ENCODE results near the gene CLEC4F. TPM values are rescaled to one million over a fixed set of nuclear protein-coding genes. Genes with fewer than 3 reads are reported as not detected.
A peak's percentile ranks its signal among the peaks of the same experiment; 100 is the strongest.

Gene CLEC4F
- total and polyA plus RNA-seq, 2 of the 13 experiments (the other 11 are each of a cell fraction or from before 2014, with no cell fraction given), result 0.12 to 0.13 TPM

- Histone ChIP-seq H3K4me3 (replicated peaks in 1 of 3; ENCODE audit: insufficient read depth in 1 of 3, low read depth in 2 of 3, low read length in 3 of 3) (no peak overlapping the region), H3K79me2 (ENCODE audit: insufficient read depth, low read length) (no peaks in the 10 kb centered on the region), H3K9me3 (ENCODE audit: low read length) (peaks cover 13% of the 10 kb centered on the region), H3K27ac (ENCODE audit: extremely low read length, insufficient read depth, low read length) (no peak overlapping the region), H3K9ac (ENCODE audit: insufficient read depth, low read depth, low read length) (no peak overlapping the region), H3K4me2 (ENCODE audit: low read depth, low read length) (0 out of 2 replicates have a peak overlapping the region, but pooled peaks have one; percentile 18), H3K27me3 (ENCODE audit: control insufficient read depth in 1 of 2, insufficient read depth in 2 of 2, low read length in 2 of 2) (peaks cover 0 to 1% of the 10 kb centered on the region in 2 experiments; a peak in 1 of 5 replicates), H4K20me1 (ENCODE audit: insufficient read depth, low read length) (no peaks in the 10 kb centered on the region), H3K36me3 (replicated peaks in 1 of 2; ENCODE audit: control insufficient read depth in 1 of 2, insufficient read depth in 2 of 2, low read length in 2 of 2) (no peaks in the 10 kb centered on the region), H3K4me1 (ENCODE audit: insufficient read depth, low read length) (peaks cover 54% of the 10 kb centered on the region), H2AFZ (ENCODE audit: low read length) (no peak overlapping the region)
- FAIRE-seq (no peak), ATAC-seq (no peak), DNase-seq (ENCODE audit: low spot score) (no peak)
- WGBS (ENCODE audit: low lambda C conversion rate), result 24% methylated on average over 2 of the region's 2 CpGs
- CTCF ChIA-PET (ENCODE audit: low intra/inter-chr PET ratio, low total read pairs), result no interaction called here
- in situ Hi-C loops (cut with HindIII; ENCODE audit: extremely low pct_ligation_motif_present, low pct_unique_long_range_greater_than_20kb) (no loop called here), intact Hi-C loops (cut with micrococcal nuclease; ENCODE audit: unreplicated experiment) (no loop called here)
- POLR2A ChIA-PET, result interaction anchor here (2.0 kb wide), 1 partner anchor 10 kb away, joined by 7 read pairs; no protein-coding TSS in a partner anchor
- no TSS peak for BruUV-seq (replicated peaks)
- TF ChIP-seq SMAD9 (CRISPR knock-in tag; IDR thresholded peaks at IDR 0.05), result 0 out of 2 replicates have a peak, but pooled peaks have one; percentile 56
- TF ChIP-seq ZNF687 (CRISPR knock-in tag; IDR thresholded peaks at IDR 0.05), result peak; percentile 17; the same call in 1 of the 2 replicates
- no peak for TF ChIP-seq ZNF382 (CRISPR knock-in tag; IDR thresholded peaks at IDR 0.05; ENCODE audit: borderline replicate concordance)
- TF ChIP-seq MEIS2 (CRISPR knock-in tag; IDR thresholded peaks at IDR 0.05), result 0 out of 2 replicates have a peak, but pooled peaks have one; percentile 24
- peak; percentile 27; the same call in 1 of the 2 replicates for TF ChIP-seq ATF7-NPFF (CRISPR knock-in tag; IDR thresholded peaks at IDR 0.05; ENCODE audit: low read depth)
- no peak for TF ChIP-seq ZNF678 (CRISPR knock-in tag; IDR thresholded peaks at IDR 0.05)
These were observed 22.9 kb downstream of the CLEC4F start for GRCh38 chr2:70797506-70797905.

Data from HepG2 (cell line).